HG03439 (cell line): ENCODE data around the gene ASS1.

Source experiments
- ATAC-seq: cut with Tn5 transposase; IDR thresholded peaks from one replicate; pipeline ENCODE4 v1.9.1; 2021; ENCODE audit warnings: mild to moderate bottlenecking, moderate library complexity; ENCODE audit not compliant: unreplicated experiment

The ASS1 gene

DNA sequence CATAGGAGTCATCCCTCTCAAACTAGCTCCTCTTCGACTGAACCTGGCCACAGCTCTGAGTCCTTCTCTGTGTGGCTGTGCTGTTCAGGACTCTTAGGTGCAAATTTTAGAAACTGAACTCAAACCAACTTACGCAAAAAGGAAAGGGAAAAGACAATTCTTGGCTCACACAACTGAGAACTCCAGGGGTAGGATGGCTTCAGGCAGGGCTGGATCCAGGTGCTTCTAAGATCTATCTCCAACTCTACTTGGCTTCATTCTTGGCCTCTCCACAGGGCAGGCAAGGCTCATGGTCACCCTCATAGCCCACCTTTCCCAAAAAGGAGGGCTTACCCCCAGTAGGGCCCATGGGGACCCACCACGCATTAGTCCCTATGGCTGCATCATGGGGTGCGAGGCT lies 8.1 kb downstream of the ASS1 start:
- ATAC-seq, result no peak

DNA sequence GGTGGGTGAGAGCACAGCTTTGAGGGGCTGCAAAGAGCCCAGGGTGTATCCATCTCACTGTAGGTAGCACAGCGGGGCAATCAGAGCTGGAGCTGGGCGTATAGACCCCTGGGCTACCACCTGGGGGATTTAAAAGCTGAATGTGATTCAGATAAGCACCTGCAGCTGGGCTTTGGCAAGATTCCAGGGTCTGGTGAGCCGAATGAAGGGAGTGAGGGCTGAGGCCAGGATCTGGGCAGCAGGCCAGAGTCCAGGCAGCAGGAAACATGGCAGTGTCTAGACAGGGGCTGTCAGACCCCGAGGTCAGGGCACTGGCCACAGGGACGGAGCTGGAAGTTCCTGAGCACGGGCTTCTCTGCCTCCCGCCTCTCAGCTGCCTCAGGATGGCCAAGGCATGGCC lies 8.7 kb downstream of the ASS1 start:
- ATAC-seq, result no peak

DNA sequence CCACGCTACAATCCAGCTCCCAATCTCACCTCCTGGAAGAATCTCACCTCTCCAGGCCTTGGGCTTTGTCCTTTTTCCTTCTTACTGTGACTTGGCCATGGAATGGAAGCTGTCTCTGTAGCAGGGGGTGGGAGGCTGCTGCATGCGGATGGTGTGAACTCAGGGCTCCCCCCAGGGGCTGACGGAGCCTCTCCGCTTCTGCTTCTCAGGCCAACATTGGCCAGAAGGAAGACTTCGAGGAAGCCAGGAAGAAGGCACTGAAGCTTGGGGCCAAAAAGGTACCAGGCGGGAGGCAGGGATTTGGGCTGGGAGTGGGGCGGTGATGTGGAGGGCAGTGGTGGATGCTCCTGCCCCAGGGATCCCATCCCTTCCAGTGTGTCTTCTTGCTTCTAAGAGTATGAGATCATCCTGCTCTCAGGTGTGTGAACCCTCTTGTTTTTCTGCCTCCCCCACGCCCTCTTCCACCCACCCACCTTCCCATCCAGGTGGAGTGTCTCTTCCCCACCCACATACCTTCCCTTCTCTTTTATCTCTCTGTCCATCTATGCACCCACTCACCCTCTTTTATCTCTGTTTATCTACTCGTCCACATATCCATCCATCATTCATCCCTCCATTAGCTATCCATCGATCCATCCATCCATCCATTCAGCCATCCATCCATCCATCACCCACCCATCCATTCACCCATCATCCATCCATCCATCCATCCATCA lies 9.5 kb downstream of the ASS1 start:
- ATAC-seq, result no peak

DNA sequence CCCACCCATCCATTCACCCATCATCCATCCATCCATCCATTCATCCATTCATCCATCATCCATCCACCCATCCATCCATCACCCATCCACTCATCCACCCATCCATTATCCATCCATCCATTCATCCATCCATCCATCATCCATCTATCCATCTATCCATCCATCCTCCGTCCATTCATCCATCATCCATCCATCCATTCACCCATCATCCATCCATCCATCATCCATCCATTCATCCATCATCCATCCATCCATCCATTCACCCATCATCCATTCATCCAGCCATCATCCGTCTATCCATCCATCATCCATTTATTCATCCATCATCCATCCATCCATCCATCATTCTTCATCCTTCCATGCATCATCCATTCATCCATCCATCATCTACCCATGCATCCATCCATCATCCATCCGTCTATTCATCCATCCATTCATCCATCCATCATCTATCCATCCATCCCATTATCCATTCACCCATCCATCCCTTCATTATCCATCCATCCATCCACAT lies 10.1 kb downstream of the ASS1 start:
- ATAC-seq, result no peak

DNA sequence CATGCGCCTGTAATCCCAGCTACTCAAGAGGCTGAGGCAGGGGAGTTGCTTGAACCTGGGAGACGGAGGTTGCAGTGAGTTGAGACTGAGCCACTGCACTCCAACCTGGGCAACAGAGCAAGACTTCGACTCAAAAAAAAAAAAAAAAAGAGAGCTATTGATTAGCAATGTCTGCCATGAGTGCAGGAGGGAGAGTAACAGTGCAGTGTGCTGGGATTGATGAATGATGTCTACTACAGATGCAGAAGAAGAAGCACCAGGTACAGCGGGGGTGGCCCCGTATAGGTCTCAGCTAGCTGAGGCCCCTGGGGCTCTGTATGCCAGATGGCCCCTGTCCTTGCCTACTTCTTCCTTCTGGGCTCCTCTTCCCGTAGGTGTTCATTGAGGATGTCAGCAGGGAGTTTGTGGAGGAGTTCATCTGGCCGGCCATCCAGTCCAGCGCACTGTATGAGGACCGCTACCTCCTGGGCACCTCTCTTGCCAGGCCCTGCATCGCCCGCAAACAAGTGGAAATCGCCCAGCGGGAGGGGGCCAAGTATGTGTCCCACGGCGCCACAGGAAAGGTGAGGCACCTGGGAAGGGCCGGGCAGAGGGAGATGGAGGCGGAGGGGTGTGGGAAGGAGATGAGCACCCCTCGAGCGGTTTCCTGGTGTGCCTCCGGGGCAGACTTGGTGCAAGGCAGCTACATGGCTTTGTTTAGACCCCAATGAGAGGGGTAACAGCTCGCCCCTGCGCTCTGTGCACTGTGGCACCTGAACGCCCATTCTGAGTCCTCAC lies 13.5 kb downstream of the ASS1 start:
- no peak for ATAC-seq

DNA sequence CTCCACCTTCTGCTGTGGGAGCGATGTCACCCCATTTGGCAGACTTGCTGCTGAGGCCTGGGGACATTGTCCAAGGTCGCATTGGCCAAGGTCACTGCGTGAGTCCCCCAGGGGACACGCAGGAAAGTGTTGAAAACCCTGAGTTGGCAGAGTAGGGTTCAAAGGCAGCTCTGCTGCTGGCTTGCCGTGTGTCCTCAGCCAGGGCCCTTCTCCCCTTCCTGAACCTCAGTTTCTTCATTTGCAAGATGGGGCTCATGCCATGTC lies 14.0 kb downstream of the ASS1 start:
- ATAC-seq, result no peak

DNA sequence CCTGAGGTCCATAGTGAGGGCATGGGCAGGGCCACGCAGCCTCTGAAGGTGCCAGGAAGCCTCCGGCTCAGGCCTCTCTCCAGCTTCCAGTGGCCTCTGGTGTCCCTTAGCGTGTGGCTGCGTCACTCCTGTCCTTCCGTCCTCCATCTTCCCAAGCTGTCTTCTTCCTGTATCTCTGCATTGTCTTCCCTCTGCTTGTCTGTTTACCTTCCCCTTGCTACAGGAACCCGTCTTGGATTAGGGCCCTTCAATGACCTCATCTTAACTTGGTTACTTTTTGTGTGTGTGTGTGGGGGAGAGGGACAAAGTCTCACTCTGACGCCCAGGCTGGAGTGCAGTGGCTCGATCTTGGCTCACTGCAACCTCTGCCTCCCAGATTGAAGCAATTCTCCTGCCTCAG lies 14.4 kb downstream of the ASS1 start:
- no peak for ATAC-seq

DNA sequence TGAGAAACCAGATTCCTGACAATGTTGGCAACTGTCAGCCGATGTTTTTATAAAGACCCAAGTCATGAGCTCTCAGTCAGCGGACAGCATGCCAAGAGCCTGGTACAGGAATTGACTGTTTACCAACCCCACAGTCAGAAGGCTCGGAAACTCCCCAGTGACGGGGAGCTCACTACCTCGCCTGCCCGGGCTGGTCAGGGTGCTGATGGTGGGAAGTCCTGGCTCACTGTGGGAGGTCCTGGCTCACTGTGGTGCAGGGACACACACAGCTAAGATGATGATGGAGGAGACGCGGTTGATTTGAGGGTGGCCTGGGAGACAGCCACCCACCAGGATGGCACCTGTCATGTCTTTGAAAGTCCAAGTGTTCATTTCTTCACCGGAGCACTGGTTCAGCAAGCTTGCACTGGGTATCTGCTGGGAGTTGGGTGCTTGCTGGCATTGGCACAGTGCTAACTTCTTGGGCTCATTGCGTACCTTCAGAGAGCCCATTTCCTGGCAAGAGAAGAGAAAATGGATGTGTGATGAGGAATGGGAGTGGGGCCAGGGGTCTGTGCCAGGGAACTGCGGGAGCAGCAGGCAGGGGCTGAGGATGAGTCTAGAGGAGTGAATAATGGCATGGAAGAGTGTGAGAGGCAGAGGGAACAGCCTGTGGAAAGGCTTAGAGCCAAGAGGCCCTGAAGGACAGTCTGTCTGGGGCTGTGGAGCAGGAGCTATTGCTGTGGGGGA lies 15.3 kb downstream of the ASS1 start:
- ATAC-seq, result no peak

DNA sequence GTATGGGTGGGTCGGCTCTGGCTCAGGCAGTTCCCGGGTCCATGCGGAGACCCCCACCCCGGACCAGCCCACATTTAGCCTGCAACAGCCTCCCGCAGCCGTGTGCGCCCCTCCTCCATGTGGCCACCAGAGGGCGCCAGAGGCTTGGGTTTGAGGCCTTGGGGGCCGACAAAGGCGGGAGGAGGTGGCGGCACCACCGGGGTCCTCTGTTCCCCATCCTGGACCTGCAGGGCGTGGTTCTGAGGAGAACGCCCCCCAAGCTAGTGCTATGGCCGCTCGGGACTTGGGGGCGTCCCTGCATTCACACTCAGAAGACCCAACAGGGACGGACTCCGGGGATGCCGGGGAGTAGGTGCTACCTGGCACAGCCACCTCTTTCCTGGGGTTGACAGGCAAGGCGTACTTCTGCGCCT lies 16.5 kb downstream of the ASS1 start:
- no peak for ATAC-seq

DNA sequence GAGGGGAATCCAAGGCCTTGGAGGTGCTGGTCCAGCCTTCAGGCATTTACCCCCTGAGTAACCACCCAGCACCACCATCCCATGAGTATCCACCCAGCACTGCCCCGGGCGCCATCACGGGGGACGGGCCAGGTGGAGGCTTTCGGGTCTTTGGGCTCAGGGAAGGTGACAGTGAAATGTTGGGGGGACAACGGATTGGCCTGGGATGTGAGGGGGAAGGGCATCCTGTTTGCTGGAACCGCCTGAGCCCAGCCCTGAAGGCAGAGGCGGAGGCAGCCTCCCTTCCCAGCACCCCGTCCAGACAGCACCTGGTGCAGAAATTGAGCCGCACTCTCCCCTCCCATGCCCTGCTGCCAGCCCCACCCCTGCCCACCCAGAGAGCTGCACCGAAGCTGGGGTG lies 17.0 kb downstream of the ASS1 start:
- no peak for ATAC-seq

DNA sequence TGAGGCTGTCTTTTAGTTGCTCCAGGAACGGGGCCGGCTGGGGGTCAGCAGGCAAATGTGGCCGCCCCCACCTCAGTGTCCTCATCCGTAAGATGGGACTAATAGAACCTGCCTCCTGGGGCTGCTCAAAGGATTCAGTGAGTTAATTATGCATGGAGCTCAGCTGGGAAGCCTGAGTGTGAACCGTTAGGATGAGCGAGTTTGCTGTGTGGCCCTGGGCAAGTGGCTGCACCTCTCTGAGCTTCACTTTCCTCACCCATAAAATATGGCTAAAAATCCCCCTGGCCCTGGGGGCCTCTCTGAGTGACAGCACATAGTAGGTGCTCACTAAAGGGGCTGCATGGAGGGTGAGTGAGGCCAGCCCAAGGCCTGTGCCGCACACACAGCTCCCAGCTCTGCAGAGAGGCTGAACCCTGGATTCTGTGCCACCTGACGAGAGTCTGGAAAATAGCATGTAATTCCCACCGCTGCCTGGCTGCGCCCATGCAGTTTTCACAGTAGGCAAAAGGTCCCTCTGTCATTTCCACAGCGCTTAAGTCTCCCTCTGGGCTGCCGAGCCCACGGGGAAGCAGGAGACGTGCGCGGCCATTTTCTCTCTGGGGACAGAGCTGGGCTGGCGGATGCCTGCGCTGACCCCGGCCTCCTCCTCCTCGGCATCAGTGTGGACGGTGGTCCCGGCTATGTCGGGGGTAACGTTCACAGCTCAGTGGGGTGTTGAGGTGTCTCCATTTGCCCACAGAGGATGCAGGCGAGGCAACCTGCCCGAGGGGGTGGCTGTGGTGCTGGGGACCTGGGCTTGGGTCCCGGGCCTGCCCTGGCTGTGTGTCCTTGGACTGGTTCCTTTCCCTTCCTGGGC lies 18.2 kb downstream of the ASS1 start:
- no peak for ATAC-seq

DNA sequence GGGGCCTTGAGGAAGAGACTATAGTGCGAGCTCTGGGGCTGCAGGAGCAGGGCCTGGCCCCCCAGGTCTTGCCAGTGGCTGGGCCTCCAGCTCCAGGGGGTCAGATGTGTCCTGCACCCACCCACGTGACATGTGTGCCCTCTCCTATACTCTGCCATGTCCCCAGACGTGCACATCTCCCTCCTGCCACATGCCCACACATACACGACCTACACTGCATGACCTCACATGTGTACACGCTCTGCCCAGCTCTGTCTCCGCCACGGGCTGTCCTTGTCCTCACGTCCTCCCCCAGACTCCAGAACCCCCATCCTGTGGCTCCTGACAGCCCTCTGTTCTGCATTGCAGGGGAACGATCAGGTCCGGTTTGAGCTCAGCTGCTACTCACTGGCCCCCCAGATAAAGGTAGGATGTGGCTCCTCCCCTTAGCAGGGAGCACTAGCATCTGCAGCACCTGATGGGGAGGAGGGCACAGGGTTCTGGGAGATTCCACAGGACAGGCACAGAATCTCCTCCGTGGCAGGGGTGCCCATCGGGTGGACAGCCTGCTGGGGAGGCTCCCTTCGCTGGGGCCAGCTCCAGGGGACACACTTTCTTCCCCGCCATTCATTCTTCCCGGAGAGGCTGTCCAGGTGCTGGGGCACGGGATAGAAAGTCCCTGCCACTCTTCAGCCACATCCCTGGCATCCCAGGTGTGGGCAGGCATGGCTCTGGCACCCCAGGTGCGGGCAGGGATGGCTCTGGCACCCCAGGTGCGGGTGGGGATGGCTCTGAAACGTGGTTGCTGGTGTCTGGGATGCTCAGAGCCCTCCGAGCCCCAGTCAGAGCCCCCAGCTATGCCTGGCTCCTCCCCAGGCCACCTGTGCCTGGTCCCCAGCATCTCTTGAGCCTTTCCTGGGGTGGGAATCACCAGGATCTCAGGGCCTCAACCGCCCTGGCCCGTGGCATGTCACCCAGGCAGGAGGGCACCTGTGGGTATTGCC lies 19.3 kb downstream of the ASS1 start:
- no peak for ATAC-seq

DNA sequence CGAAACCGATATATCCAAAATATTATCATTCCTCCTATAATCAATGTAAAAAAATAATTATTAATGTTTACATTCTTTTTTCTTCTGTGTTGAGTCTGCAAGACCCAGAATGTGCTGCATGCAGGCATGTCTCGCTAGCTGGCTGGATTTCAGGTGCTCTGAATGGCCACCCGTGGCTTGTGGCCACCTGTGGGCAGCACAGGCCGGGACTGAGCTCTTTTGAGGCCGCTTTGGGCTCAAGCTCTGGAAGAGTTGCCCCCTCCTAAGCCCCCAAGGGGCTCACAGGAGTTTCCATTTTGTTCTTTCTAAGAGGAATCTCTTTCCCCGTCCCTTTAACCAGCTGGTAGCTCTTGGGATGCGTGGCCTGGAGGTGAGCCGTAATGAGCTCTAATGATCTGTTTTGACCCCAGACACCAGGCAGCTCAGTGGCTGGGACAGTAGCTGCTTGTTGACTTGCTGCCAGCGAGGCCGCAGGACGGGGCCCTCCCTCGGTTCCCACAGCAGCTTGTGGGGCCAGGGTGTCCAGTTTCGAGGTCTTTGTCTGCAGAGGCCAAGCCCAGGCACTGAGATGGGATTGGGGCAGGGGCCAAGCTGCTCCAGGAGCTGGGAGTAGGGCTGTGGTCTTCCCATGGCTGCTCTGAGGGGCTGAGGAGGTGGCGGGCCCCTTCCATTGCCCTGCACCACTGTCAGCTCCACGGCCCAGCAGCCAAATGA lies 20.8 kb downstream of the ASS1 start:
- ATAC-seq, result no peak

DNA sequence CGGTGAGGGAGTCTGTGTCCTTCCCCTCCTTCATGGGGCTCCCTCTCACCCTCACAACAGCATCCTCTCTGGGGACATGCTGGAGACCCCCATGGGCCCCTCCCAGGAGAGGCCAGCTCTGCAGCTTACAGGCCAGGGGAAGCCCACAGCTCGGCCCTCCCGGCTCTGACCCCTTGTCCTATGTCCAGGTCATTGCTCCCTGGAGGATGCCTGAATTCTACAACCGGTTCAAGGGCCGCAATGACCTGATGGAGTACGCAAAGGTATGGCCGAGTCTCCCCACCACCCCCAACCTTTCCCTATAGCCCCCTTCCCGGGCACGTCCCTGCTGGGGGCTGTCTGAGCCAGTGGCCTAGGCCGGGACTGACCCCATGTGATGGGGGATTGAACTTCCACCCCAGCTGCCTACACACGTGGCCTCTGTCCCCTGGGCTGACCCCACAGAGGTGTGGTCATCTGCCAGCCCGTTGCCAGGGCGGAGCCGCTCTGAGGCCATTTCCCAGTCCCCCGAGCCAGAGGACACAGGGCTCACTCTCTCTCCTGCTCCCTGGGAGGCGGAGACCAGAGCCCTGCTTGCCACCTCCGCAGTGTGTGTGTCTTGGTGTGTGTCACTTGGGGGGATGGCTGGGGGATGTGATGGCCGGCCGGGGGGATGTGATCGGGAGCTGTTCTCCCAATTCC lies 21.9 kb downstream of the ASS1 start:
- ATAC-seq, result no peak

DNA sequence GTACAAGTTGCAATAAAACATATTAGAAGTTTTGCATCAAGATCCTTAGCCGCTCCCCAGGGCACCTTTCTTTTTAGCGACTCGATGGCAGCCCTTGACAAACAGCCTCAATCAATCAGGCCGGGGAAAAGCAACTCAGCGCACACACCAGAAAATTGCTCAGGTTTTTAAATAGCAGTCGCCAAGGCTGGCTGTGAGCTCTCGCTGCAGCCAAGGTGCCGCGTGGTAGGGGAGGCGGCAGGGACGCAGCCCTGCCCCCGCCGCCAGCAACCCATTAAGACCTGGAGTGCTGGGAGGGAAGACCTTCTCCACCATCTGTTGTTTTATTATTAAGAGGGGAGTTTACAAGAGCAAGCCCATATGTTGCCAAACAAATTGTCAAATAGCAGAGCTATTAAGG lies 22.6 kb downstream of the ASS1 start:
- no peak for ATAC-seq

DNA sequence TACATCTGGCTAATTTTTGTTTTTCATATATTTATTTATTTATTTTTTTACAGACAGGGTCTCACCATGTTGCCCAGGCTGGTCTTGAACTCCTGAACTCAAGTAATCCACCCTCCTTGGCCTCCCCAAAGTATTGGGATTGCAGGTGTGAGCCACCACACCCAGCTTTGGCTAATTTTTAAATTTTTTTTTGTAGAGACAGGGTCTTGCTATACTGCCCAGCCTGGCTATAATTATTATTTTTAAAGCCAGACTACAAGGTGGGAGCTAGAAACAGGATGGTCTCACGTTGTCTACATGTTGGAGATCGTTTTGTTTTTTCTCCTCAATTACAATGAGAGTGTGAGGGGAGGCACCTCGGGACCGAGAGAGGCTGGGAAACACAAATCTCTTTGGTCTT lies 23.8 kb downstream of the ASS1 start:
- ATAC-seq, result no peak

DNA sequence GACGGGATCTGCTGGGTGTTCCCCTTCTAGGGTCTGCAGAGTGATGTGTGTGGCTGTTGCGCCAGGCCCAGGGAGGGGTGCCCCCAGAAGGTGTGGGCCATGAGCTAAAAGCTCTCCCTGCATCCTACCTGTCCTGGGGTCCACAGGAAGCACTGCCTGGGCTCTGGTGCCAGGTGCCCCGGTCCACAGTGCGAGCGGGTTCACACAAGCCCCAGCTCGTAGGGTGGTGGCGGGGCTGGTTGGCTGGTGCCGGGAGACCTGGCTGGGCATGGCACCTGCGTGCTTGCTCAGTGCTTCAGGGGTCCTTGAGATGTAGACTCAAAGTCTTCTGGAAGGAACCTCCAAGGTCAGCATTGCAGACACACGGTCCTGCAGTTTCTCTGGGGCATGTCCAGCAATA lies 25.5 kb downstream of the ASS1 start:
- ATAC-seq, result no peak

DNA sequence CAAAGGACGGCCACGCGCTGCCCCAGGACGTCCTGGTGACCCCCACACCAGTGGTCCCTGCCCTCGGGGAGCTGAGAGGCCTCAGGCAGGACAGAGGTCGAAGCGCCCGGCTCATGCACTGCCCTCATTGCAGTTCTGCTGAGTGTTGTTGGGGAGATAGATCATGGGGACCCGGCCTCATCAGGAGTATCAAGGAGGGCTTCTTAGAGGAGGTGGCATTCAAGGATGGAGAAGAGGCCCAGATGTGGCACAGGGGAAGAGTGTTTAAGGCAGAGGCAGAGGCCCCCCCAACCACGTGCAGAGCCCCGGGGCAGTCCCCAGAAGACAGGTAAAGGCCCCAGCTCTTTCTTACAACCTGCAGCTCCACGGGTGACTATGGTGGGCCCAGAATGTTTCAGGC lies 26.2 kb downstream of the ASS1 start:
- no peak for ATAC-seq
